K562 (cell line): ENCODE results near the gene ILK. TPM values are rescaled to one million over a fixed set of nuclear protein-coding genes. Genes with fewer than 3 reads are reported as not detected.

ENCODE experiments used
- DIDO1 ChIP-seq: fragments of 450-650 bp; IDR thresholded peaks from 2 replicates; pipeline ENCODE4 v1.6.1; 2016; ENCODE audit warnings: low read depth, missing biosample characterization, missing genetic modification characterization
- GABPB1 ChIP-seq: sonication (generic); formaldehyde crosslinking; IDR thresholded peaks from 2 replicates; pipeline ENCODE4 v1.8.0; 2022; ENCODE audit warnings: mild to moderate bottlenecking, missing genetic modification reagents
- MAFK ChIP-seq: IDR thresholded peaks from 2 replicates; pipeline ENCODE4 v1.6.1; 2011; ENCODE audit warnings: low read length, improper control_type of control experiment
- MYC ChIP-seq, 2 experiments: fragments of 250-450 bp in 1 of 2; sonication (Bioruptor Pico) in 1 of 2; IDR thresholded peaks; 2 replicates each; pipeline versions ENCODE4 v1.5.1 to v1.6.1; 2012 to 2021; ENCODE audit warnings: low read depth in 2 of 2, borderline replicate concordance in 1 of 2, improper control_type of control experiment in 1 of 2, low read length in 1 of 2, mild to moderate bottlenecking in 1 of 2, moderate library complexity in 1 of 2
- NKRF ChIP-seq: fragments of 450-650 bp; IDR thresholded peaks from 2 replicates; pipeline ENCODE4 v1.6.1; 2016; ENCODE audit warnings: borderline replicate concordance
- SAP30 ChIP-seq: fragments of 200-600 bp; sonication (generic); IDR thresholded peaks from 2 replicates; pipeline ENCODE4 v1.6.1; 2012; ENCODE audit warnings: borderline replicate concordance, low read depth, mild to moderate bottlenecking, moderate library complexity, low read length, control low read depth, inconsistent platforms; ENCODE audit not compliant: insufficient read depth, poor library complexity, severe bottlenecking
- SP1 ChIP-seq: sonication (generic); formaldehyde crosslinking; IDR thresholded peaks from 2 replicates; pipeline ENCODE4 v1.8.1; 2022; ENCODE audit warnings: mild to moderate bottlenecking, missing genetic modification reagents
- TAF9B ChIP-seq: fragments of 450-650 bp; IDR thresholded peaks from 2 replicates; pipeline ENCODE4 v1.6.1; 2018; ENCODE audit warnings: mild to moderate bottlenecking; ENCODE audit not compliant: partially characterized antibody
- ZBTB11 ChIP-seq, 3 experiments: fragments of 200-800 bp in 1 of 3; fragments of 250-450 bp in 1 of 3; fragments of 450-650 bp in 1 of 3; sonication (Bioruptor Pico) in 1 of 3; sonication (Bioruptor generic) in 1 of 3; formaldehyde crosslinking in 1 of 3; IDR thresholded peaks; 2 replicates each; pipeline versions ENCODE4 v1.6.1 to v1.8.0; 2016 to 2022; ENCODE audit warnings: mild to moderate bottlenecking in 2 of 3, missing genetic modification characterization in 2 of 3, missing compliant biosample characterization in 1 of 3, moderate library complexity in 1 of 3
- ZNF318 ChIP-seq, 2 experiments: fragments of 450-650 bp; IDR thresholded peaks; 2 replicates each; pipeline ENCODE4 v1.6.1; 2016; ENCODE audit warnings: mild to moderate bottlenecking in 2 of 2, borderline replicate concordance in 1 of 2, low read depth in 1 of 2, moderate library complexity in 1 of 2
- polyA plus RNA-seq, 8 experiments: library from polyadenylated mRNA; depleted of rRNA in 4 of 8; stranded (reverse) in 5 of 8; unstranded in 3 of 8; fragments of >200 nt; fragmentation: Nextera tagmentation in 2 of 8; fragmentation: Illumina TruSeq in 1 of 8; extraction: Ambion mirVana in 2 of 8; extraction: Trizol in 1 of 8; gene quantifications; 2 replicates each; pipeline versions ENCODE4 v1.2.1 to v1.2.3, GENCODE V29; 2011 to 2014; ENCODE audit warnings: inconsistent platforms in 1 of 8, missing spikeins in 1 of 8
- total RNA-seq, 7 experiments: library from RNA; depleted of rRNA in 6 of 7; stranded (reverse); fragments of >200 nt in 6 of 7; fragmentation: Illumina TruSeq in 2 of 7; extraction: Trizol in 2 of 7; gene quantifications; 2 replicates each; pipeline versions ENCODE4 v1.2.1 to v1.2.3, GENCODE V29; 2011 to 2021; ENCODE audit warnings: low replicate concordance in 1 of 7

ILK gene
- total and polyA plus RNA-seq, 9 of the 15 experiments (the other 6 are each of a cell fraction or from before 2014, with no cell fraction given), result 43.3 to 95.9 (median 58.9) TPM

- TF ChIP-seq ZNF318 (IDR thresholded peaks at IDR 0.05; ENCODE audit: borderline replicate concordance in 1 of 2, low read depth in 1 of 2), result peak in 1 of 2 experiments; percentile 83; a peak in 2 of 4 replicates
- peak; percentile 49; the same call in 1 of the 2 replicates for TF ChIP-seq MYC (IDR thresholded peaks at IDR 0.05; ENCODE audit: low read depth, low read length)
- TF ChIP-seq MYC (CRISPR knock-in tag; IDR thresholded peaks at IDR 0.05; ENCODE audit: borderline replicate concordance, low read depth), result no peak
- peak; percentile 23; the same call in 1 of the 2 replicates for TF ChIP-seq NKRF
- no peak for TF ChIP-seq SP1
- peak; percentile 66; the same call in 1 of the 2 replicates for TF ChIP-seq GABPB1
- TF ChIP-seq DIDO1, result no peak
- peak; percentile 60 for TF ChIP-seq SAP30
- peak in 2 of 3 experiments; percentile 52 to 82; a peak in 3 of 6 replicates for TF ChIP-seq ZBTB11 (CRISPR knock-in tag; IDR thresholded peaks at IDR 0.05)
- peak; percentile 79 for TF ChIP-seq TAF9B
- peak; percentile 26; the same call in 1 of the 2 replicates for TF ChIP-seq MAFK
Measured at GRCh38 chr11:6618117-6619003, 14.8 kb downstream of the ILK start (continued).
